Stomach (tissue), 9 donors: ENCODE data around the gene TMEM151B. TPM values are rescaled to one million over a fixed set of nuclear protein-coding genes. Genes with fewer than 3 reads are reported as not detected.

Source experiments
- DNase-seq, 2 donors: peaks; one replicate each; pipeline versions ENCODE4 v3.0.0 to v3.0.0-alpha.2; 2013 to 2019
- H3K27ac ChIP-seq, 5 donors: fragments of 200-600 bp in 4 of 5; sonication (generic) in 4 of 5; one replicate each; pipeline ENCODE4 v1.5.1; 2013 to 2019; ENCODE audit warnings: mild to moderate bottlenecking in 1 of 5, moderate library complexity in 1 of 5
- H3K27me3 ChIP-seq, 3 donors: fragments of 200-600 bp; sonication (generic); one replicate each; pipeline ENCODE4 v1.5.1; 2017 to 2019; ENCODE audit warnings: mixed run types in 1 of 3
- H3K36me3 ChIP-seq, 4 donors: fragments of 200-600 bp; sonication (generic); 1 replicate in 3 of 4; 2 replicates in 1 of 4; pipeline ENCODE4 v1.5.1; 2016 to 2019
- H3K4me1 ChIP-seq, 4 donors: fragments of 200-600 bp; sonication (generic); one replicate each; pipeline ENCODE4 v1.5.1; 2016 to 2019
- H3K4me3 ChIP-seq, 4 donors: fragments of 200-600 bp; sonication (generic) in 3 of 4; one replicate each; pipeline ENCODE4 v1.5.1; 2016 to 2019; ENCODE audit warnings: mild to moderate bottlenecking in 1 of 4
- H3K9me3 ChIP-seq, 4 donors: fragments of 200-600 bp; sonication (generic); one replicate each; pipeline ENCODE4 v1.5.1; 2016 to 2019
- CTCF ChIP-seq, 7 experiments: fragments of 450-650 bp in 4 of 7; fragments of 200-600 bp in 3 of 7; sonication (generic) in 3 of 7; IDR thresholded peaks; one replicate each; pipeline ENCODE4 v1.5.1; 2016 to 2019; ENCODE audit warnings: antibody characterized with exemption in 7 of 7, control low read depth in 2 of 7, mild to moderate bottlenecking in 1 of 7
- EP300 ChIP-seq: sonication (generic); formaldehyde crosslinking; IDR thresholded peaks from one replicate; pipeline ENCODE4 v1.6.1; 2017; ENCODE audit warnings: antibody characterized with exemption
- POLR2A ChIP-seq, 4 donors: fragments of 450-650 bp; IDR thresholded peaks; one replicate each; pipeline ENCODE4 v1.6.1; 2016; ENCODE audit warnings: antibody characterized with exemption in 4 of 4, control low read depth in 2 of 4, mild to moderate bottlenecking in 1 of 4, moderate library complexity in 1 of 4
- POLR2AphosphoS5 ChIP-seq, 3 donors: sonication (generic); formaldehyde crosslinking; IDR thresholded peaks; one replicate each; pipeline ENCODE4 v1.6.1; 2016; ENCODE audit warnings: antibody characterized with exemption in 3 of 3
- WGBS, 5 donors: extraction: QIAGEN DNeasy Blood & Tissue Kit in 3 of 5; methylation state at CpG; one replicate each; pipeline versions ENCODE4 v1.1.5 to v1.1.7; 2013 to 2018; 5-methylcytosine and 5-hydroxymethylcytosine counted together
- intact Hi-C: fragments of 100-400 bp; cut with DNase I; formaldehyde crosslinking; loops from one replicate; pipeline ENCODE4 v1.15.1; 2023; ENCODE audit warnings: low total_unique reads
- polyA plus RNA-seq, 3 donors: library from polyadenylated mRNA; stranded (reverse); fragments of 200-250 nt; gene quantifications; one replicate each; pipeline ENCODE4 v1.2.3, GENCODE V29; 2013
- total RNA-seq, 5 donors: library from RNA; depleted of rRNA; stranded (reverse); fragments of >200 nt; gene quantifications; one replicate each; pipeline versions ENCODE4 v1.1.0 to v1.2.3, GENCODE V29; 2014 to 2016
- donor health status: healthy with polysubstance abuse.
- donor health status: Bipolar disorder and iron deficiency.
- donor health status: healthy.

Gene TMEM151B
- total and polyA plus RNA-seq, 8 donors = 0.12 to 0.29 (median 0.23) TPM; not detected in 4

DNA sequence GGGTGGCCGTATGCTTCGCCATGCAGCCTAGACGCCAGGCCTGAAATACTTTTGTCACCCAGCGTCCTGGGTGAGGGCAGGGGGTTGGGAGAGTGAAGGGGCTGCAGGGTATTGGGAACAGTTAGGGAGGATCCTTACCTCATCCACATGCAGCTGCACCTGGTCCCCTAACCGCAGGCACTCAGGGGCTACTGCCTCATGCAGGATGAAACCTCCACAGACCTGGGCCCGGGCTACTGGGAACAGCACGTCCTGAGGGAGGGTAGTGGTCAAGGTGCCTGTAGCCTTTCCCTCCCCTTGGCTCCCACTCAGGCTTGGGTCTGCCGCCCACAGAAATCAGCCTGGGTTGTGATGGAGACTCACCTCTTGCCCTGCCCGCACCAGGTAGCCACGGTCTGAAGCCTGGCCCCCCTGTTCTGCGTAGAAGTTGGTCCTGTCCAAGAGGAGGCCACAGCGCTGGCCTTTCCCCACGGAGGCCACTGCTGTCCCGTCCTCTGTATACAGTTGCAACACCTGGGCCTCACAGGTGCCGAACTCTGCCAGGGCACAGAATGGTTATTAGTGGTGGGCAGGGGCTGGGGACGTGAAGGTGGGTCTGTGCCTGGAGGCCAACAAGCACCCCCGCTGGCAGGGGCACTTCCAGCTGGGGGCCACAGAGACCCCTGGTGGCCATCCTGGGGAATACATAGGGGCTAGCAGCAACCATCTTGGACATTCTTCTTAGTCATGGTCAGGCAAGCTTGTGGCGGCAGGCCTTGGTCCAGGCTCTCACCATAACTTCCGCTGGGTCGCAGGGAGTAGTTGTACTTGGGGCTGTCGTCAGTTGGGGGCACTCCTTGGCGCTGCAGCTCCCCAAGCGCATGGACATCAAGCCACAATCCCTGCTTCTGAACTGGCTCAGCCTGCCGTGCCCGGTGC lies 34.3 kb downstream of the TMEM151B start:
- Histone ChIP-seq H3K27me3 (no peaks in the 10 kb centered on the region), H3K36me3 (peaks cover 74 to 98% (median 96%) of the 10 kb centered on the region in 4 donors), H3K27ac (no peak overlapping the region), H3K4me3 (no peak overlapping the region), H3K4me1 (no peaks in the 10 kb centered on the region), H3K9me3 (no peaks in the 10 kb centered on the region)
- DNase-seq = peak in 1 of 2 donors; percentile 60
- TF ChIP-seq CTCF (IDR thresholded peaks at IDR 0.05) (peak in 5 of 7 experiments; percentile 32 to 73 (median 54)), POLR2A (IDR thresholded peaks at IDR 0.05) (no peak)
- WGBS, 5 donors = 86 to 97% (median 87%) methylated on average over 6 to 25 of the region's 25 CpGs
- intact Hi-C loops = no loop called here

DNA sequence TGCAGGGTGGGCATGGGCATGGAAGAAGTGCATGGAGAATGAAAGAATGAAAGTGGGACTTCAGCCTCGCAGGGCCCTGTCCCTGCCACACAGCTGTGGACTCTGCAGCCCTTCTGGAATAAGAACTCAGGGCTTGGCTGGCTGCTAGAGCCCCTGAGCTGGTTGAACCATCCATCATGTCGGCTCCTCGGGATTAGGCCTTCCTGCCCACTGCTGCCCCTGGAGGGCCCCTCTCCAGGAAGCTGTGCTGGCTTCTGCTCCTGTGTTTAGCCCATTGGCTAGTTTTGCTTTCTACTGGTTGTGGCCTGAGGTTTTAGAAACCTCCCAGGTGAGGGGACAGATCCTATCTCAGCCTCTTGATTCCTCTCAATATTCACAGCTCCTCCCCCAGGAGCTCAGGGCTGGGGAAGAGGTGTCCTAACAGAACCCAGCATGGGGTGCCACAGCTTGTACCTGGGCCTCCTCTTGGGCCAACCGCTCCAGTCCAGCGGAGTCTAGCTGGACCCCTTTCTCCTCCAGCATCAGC lies 35.0 kb downstream of the TMEM151B start:
- no peaks in the 10 kb centered on the region for H3K4me1 ChIP-seq
- no peak overlapping the region for H3K27ac ChIP-seq
- peaks cover 80 to 100% (median 100%) of the 10 kb centered on the region in 4 donors for H3K36me3 ChIP-seq
- no peak for DNase-seq
- H3K27me3 ChIP-seq = no peaks in the 10 kb centered on the region
- no peaks in the 10 kb centered on the region for H3K9me3 ChIP-seq
- H3K4me3 ChIP-seq = no peak overlapping the region
- no peak for TF ChIP-seq POLR2A (IDR thresholded peaks at IDR 0.05)
- no peak for TF ChIP-seq EP300
- no peak for TF ChIP-seq CTCF (IDR thresholded peaks at IDR 0.05)
- no peak for TF ChIP-seq POLR2AphosphoS5 (IDR thresholded peaks at IDR 0.05)
- intact Hi-C loops = no loop called here
- WGBS, 5 donors = 75 to 93% (median 90%) methylated on average over 4 to 5 of the region's 5 CpGs

DNA sequence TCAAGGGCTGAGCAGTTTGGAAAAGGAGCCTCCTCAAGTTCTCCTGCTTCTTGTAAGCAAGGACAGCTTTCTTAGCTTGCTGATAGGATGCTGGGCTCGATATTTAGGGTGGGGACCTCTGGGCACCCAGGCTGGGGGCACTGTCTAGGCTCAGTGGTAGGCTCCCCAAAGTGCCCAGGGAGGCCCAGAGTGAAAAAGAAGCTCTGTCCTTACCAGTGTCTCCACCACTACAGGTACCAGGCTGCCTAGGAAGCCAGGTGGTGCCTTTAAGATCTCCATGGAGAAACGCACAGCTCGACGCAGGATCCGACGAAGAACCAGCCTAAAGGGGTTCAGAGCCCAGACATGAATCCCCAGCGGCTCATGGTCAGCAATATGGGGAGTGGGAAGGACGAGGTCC lies 36.5 kb downstream of the TMEM151B start:
- H3K27ac ChIP-seq = no peak overlapping the region
- 92 to 95% (median 93%) methylated on average over 7 to 8 of the region's 8 CpGs for WGBS, 5 donors
- intact Hi-C loops = no loop called here

More for the DNA sequence above, 36.5 kb downstream of the TMEM151B start:
- Histone ChIP-seq H3K4me1 (peaks cover 0 to 4% (median 2%) of the 10 kb centered on the region in 4 donors), H3K27me3 (no peaks in the 10 kb centered on the region), H3K9me3 (no peaks in the 10 kb centered on the region), H3K4me3 (no peak overlapping the region), H3K36me3 (peaks cover 79 to 100% (median 98%) of the 10 kb centered on the region in 4 donors)
- no peak for TF ChIP-seq EP300
- no peak for TF ChIP-seq CTCF (IDR thresholded peaks at IDR 0.05)
- no peak for TF ChIP-seq POLR2A (IDR thresholded peaks at IDR 0.05)
- no peak for TF ChIP-seq POLR2AphosphoS5 (IDR thresholded peaks at IDR 0.05)
- DNase-seq = no peak
